ENCODE measurements around the gene DCANP1. TPM values are rescaled to one million over a fixed set of nuclear protein-coding genes. Genes with fewer than 3 reads are reported as not detected.

Gene DCANP1
- total RNA-seq, 1 experiment from 2014 or later = not detected

- no peak for DNase-seq (ENCODE audit: unreplicated experiment)
- no peaks in the 10 kb centered on the region for H3K36me3 Mint-ChIP-seq (ENCODE audit: insufficient read depth, unreplicated experiment)
- peaks cover 6% of the 10 kb centered on the region for H3K4me1 Mint-ChIP-seq (ENCODE audit: insufficient read depth, unreplicated experiment)
- no peaks in the 10 kb centered on the region for H3K27me3 Mint-ChIP-seq (ENCODE audit: insufficient read depth, unreplicated experiment)
- no peaks in the 10 kb centered on the region for H3K9me3 Mint-ChIP-seq (ENCODE audit: unreplicated experiment)
- ChIA-PET POLR2A (interaction anchor here (0.5 to 0.8 kb wide), 3 partner anchors 15 to 477 kb away, joined by 3 to 4 read pairs (median 3); no protein-coding TSS in a partner anchor), CTCF (interaction anchor here (1.2 to 6.2 kb wide), 5 partner anchors 11 to 119 kb away, joined by 3 to 64 read pairs (median 30); no protein-coding TSS in a partner anchor)
- no peak overlapping the region for H3K4me3 Mint-ChIP-seq (ENCODE audit: unreplicated experiment)
- BruUV-seq (replicated peaks) = no TSS peak
- TF ChIP-seq CTCF (IDR thresholded peaks at IDR 0.05; ENCODE audit: unreplicated experiment) = no peak
- no peak overlapping the region for H3K27ac Mint-ChIP-seq (ENCODE audit: low read depth, unreplicated experiment)
- intact Hi-C loops (cut with micrococcal nuclease) = no loop called here
Measured at GRCh38 chr5:135446615-135447014, 533 bp downstream of the DCANP1 start.

GRCh38 chr5:135446206-135446605 is 942 bp downstream of the DCANP1 start:
- CTCF ChIA-PET = interaction anchor here (1.5 to 6.2 kb wide), 5 partner anchors 11 to 120 kb away, joined by 3 to 64 read pairs (median 30); no protein-coding TSS in a partner anchor

GRCh38 chr5:135445306-135445985 is 1.7 kb downstream of the DCANP1 start:
- Mint-ChIP-seq H3K4me3 (ENCODE audit: unreplicated experiment) (no peak overlapping the region), H3K27me3 (ENCODE audit: insufficient read depth, unreplicated experiment) (no peaks in the 10 kb centered on the region), H3K4me1 (ENCODE audit: insufficient read depth, unreplicated experiment) (peaks cover 6% of the 10 kb centered on the region), H3K9me3 (ENCODE audit: unreplicated experiment) (no peaks in the 10 kb centered on the region), H3K36me3 (ENCODE audit: insufficient read depth, unreplicated experiment) (no peaks in the 10 kb centered on the region), H3K27ac (ENCODE audit: low read depth, unreplicated experiment) (no peak overlapping the region)
- ChIA-PET POLR2A (interaction anchor here (0.7 kb wide), 1 partner anchor 16 kb away, joined by 4 read pairs; no protein-coding TSS in a partner anchor), CTCF (interaction anchor here (0.7 to 6.2 kb wide), 6 partner anchors 12 to 441 kb away, joined by 3 to 64 read pairs (median 20); no protein-coding TSS in a partner anchor)
- intact Hi-C loops (cut with micrococcal nuclease) = no loop called here
- BruUV-seq (replicated peaks) = no TSS peak
- DNase-seq (ENCODE audit: unreplicated experiment) = no peak
- TF ChIP-seq CTCF (IDR thresholded peaks at IDR 0.05; ENCODE audit: unreplicated experiment) = no peak

More at GRCh38 chr5:135446206-135446605, 942 bp downstream of the DCANP1 start:
- no peak for TF ChIP-seq CTCF (IDR thresholded peaks at IDR 0.05; ENCODE audit: unreplicated experiment)
- POLR2A ChIA-PET = interaction anchor here (0.5 kb wide), 1 partner anchor 47 kb away, joined by 4 read pairs; no protein-coding TSS in a partner anchor
- H3K27me3 Mint-ChIP-seq (ENCODE audit: insufficient read depth, unreplicated experiment) = no peaks in the 10 kb centered on the region
- H3K27ac Mint-ChIP-seq (ENCODE audit: low read depth, unreplicated experiment) = no peak overlapping the region
- no peak overlapping the region for H3K4me3 Mint-ChIP-seq (ENCODE audit: unreplicated experiment)
- H3K36me3 Mint-ChIP-seq (ENCODE audit: insufficient read depth, unreplicated experiment) = no peaks in the 10 kb centered on the region
- H3K4me1 Mint-ChIP-seq (ENCODE audit: insufficient read depth, unreplicated experiment) = peaks cover 6% of the 10 kb centered on the region
- DNase-seq (ENCODE audit: unreplicated experiment) = no peak
- no TSS peak for BruUV-seq (replicated peaks)
- intact Hi-C loops (cut with micrococcal nuclease) = no loop called here
- H3K9me3 Mint-ChIP-seq (ENCODE audit: unreplicated experiment) = no peaks in the 10 kb centered on the region

- DNase-seq (ENCODE audit: unreplicated experiment) = no peak
- Mint-ChIP-seq H3K4me1 (ENCODE audit: insufficient read depth, unreplicated experiment) (peaks cover 6% of the 10 kb centered on the region), H3K36me3 (ENCODE audit: insufficient read depth, unreplicated experiment) (no peaks in the 10 kb centered on the region), H3K4me3 (ENCODE audit: unreplicated experiment) (no peak overlapping the region), H3K9me3 (ENCODE audit: unreplicated experiment) (no peaks in the 10 kb centered on the region), H3K27ac (ENCODE audit: low read depth, unreplicated experiment) (no peak overlapping the region), H3K27me3 (ENCODE audit: insufficient read depth, unreplicated experiment) (no peaks in the 10 kb centered on the region)
- POLR2A ChIA-PET = no interaction called here
- no peak for TF ChIP-seq CTCF (IDR thresholded peaks at IDR 0.05; ENCODE audit: unreplicated experiment)
- CTCF ChIA-PET = interaction anchor here (0.7 to 6.2 kb wide), 7 partner anchors 13 to 441 kb away, joined by 3 to 55 read pairs (median 3); no protein-coding TSS in a partner anchor
- intact Hi-C loops (cut with micrococcal nuclease) = no loop called here
- no TSS peak for BruUV-seq (replicated peaks)
Measured at GRCh38 chr5:135444881-135445280, 2.3 kb downstream of the DCANP1 start.
